ENCODE measurements around the gene ERMARD.

DNA sequence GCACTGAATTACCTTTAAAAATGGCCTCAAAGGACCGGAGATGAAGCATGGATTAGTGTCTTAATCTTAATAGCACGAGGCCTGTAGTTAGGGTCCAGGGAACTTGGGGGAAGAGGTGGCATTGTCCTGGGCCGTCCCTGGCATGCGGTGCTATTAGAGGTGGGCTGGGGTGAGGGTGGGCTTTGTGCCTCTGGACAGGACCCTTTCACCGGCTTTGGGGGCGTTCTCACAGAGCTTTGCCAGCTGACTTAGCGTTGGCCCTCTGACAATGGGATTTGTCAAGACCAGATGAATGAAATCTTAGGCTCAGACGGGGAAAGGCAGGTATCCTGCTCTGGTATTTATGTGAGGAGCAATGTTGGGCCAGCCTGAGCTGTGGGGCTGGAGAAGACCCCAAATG is 59.6 kb downstream of the ERMARD start:
- TF ChIP-seq, protein P1, sequence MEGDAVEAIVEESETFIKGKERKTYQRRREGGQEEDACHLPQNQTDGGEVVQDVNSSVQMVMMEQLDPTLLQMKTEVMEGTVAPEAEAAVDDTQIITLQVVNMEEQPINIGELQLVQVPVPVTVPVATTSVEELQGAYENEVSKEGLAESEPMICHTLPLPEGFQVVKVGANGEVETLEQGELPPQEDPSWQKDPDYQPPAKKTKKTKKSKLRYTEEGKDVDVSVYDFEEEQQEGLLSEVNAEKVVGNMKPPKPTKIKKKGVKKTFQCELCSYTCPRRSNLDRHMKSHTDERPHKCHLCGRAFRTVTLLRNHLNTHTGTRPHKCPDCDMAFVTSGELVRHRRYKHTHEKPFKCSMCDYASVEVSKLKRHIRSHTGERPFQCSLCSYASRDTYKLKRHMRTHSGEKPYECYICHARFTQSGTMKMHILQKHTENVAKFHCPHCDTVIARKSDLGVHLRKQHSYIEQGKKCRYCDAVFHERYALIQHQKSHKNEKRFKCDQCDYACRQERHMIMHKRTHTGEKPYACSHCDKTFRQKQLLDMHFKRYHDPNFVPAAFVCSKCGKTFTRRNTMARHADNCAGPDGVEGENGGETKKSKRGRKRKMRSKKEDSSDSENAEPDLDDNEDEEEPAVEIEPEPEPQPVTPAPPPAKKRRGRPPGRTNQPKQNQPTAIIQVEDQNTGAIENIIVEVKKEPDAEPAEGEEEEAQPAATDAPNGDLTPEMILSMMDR (IDR thresholded peaks at IDR 0.05; ENCODE audit: low read depth, low read length, poor library complexity, severe bottlenecking), result no peak
- no peak for TF ChIP-seq EZH2phosphoT487 (IDR thresholded peaks at IDR 0.05; ENCODE audit: borderline replicate concordance, low read length)

Data from DOHH2 (cell line).